ENCODE measurements around the gene UPP1. TPM values are rescaled to one million over a fixed set of nuclear protein-coding genes. Genes with fewer than 3 reads are reported as not detected.
"Not testable (repeated sequence)": the region's sequence is repeated elsewhere in the genome, so short reads cannot be mapped to it uniquely, and the experiment has no call there.

The UPP1 gene
- polyA plus RNA-seq, 1 donor: 11.8 TPM

- no peak for DNase-seq
These were observed 21.0 kb downstream of the UPP1 start for GRCh38 chr7:48109848-48110663.

GRCh38 chr7:48110868-48111267 lies 21.8 kb downstream of the UPP1 start:
- no peak for DNase-seq

GRCh38 chr7:48111596-48111995 lies 22.5 kb downstream of the UPP1 start:
- no peak for DNase-seq

DNA sequence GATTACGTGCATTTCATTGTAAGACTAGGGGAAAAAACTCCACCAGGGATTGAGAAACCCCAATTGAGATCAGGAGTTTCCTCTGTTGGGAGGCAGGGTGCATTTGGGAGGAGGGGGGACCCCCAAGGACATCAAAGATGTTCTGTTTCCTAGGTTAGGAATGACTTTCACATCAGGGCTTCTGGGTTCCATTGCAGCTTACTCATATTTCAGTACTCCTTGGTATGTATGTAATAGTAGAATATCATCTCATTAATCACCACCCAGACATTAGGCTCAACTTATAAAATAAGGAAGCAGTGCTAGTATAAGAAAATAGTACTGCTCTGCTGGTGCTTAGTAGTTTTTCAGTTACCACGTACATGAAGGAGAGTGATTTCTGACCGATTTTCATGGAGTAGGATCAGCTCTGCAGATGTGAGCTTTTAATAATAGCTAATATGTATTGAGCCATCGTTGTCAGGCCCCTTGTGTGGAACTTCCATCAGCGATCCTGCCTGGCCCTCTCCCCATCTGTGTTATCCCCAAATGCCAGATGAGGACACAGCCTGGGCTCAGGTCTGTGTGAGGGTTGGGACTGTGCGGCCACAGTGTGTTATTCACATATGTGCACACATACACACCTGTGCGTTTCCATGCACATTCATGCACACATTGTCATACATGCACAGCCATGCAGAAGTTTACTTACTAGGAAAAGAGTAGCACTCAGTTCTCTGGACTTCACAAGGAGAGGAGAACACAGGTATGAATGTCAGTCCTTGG lies 23.5 kb downstream of the UPP1 start:
- no peak for DNase-seq

DNA sequence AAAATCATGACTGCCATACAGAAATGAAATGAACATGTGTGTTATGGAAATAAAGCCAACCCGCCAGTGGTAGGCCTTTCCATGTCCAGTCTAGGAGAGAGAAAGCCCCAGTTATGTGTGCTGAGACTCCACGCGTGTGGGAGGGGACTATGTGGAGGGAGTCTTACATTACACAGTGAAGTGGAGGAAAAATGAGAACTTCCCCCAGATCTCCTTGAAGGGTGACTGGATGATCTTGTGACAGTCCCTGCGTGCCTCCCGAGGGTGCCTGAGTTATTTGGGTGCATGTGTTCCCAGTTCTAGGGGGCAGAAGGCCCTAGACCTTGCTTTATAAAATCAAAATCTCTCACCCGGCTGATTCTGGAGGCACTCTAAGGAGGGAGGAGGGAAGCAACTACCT lies 24.2 kb downstream of the UPP1 start:
- no peak for DNase-seq

- DNase-seq: no peak
These were observed 25.1 kb downstream of the UPP1 start for GRCh38 chr7:48114115-48114514.

GRCh38 chr7:48114589-48114988 lies 25.5 kb downstream of the UPP1 start:
- DNase-seq: no peak

DNA sequence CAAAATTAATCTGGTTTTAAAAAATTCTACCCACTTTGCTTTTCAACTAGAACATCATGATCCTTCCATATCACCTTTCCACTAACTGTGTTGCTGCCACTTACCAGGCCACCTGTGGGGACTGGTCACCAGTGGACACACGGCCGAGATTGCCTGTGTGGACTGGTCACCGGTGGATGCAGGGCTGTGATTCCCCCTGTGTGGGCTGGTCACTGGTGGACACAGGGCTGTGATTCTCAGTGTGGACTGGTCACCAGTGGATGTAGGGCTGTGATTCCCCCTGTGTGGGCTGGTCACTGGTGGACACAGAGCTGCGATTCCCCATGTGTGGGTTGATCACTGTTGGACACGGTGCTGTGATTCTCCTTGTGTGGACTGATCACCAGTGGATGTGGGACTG lies 27.0 kb downstream of the UPP1 start:
- DNase-seq: no peak

DNA sequence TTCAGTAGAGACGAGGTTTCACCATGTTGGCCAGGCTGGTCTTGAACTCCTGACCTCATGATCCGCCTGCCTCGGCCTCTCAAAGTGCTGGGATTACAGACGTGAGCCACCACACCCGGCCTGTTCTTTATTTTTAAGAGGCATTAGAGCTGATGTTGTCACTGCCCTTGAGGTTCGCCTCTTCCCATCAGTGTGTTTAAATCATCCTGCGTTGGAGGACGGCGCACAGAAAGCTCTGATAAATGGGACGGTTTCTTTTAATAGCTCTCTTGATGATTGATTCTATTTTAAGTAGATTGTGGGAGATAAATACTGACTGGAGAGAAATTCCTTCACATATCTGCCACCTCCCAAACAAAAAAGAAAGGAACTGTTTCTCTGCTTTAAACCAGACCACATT lies 29.0 kb downstream of the UPP1 start:
- no peak for DNase-seq

DNA sequence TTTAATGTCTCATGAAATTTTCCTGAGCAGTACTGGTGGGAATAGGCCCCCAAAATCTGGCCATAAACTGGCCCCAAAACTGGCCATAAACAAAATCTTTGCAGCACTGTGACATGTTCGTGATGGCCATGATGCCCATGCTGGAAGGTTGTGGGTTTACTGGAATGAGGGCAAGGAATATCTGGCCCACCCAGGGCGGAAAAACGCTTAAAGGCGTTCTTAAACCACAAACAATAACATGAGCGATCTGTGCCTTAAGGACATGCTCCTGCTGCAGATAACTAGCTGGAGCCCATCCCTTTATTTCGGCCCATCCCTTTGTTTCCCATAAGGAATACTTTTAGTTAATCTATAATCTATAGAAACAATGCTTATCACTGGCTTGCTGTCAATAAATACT lies 31.5 kb downstream of the UPP1 start:
- DNase-seq: not testable (repeated sequence)

DNA sequence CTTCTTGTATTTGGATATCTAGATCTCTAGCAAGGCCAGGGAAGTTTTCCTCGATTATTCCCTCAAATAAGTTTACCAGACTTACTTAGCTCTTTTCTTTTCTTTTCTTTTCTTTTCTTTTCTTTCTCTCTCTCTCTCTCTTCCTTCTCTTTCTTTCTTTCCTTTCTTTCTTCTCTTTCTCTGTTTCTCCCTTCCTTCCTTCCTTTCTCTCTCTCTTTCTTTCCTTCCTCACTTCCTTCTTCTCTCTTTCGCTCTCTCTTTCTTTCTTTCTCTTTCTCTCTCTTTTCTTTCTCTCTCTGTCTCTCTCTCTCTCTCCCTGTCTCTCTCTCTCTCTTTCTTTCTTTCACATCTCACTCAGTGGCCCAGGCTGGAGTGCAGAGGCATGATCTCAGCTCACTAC lies 37.0 kb downstream of the UPP1 start:
- DNase-seq: no peak

GRCh38 chr7:48130658-48131108 lies 41.6 kb downstream of the UPP1 start:
- DNase-seq: no peak

- no peak for DNase-seq
These were observed 43.7 kb downstream of the UPP1 start for GRCh38 chr7:48132792-48133191.

- DNase-seq: no peak
These were observed 50.4 kb downstream of the UPP1 start for GRCh38 chr7:48139459-48139858.

GRCh38 chr7:48140001-48140681 lies 51.1 kb downstream of the UPP1 start:
- no peak for DNase-seq

GRCh38 chr7:48141521-48141920 lies 52.5 kb downstream of the UPP1 start:
- DNase-seq: no peak

DNA sequence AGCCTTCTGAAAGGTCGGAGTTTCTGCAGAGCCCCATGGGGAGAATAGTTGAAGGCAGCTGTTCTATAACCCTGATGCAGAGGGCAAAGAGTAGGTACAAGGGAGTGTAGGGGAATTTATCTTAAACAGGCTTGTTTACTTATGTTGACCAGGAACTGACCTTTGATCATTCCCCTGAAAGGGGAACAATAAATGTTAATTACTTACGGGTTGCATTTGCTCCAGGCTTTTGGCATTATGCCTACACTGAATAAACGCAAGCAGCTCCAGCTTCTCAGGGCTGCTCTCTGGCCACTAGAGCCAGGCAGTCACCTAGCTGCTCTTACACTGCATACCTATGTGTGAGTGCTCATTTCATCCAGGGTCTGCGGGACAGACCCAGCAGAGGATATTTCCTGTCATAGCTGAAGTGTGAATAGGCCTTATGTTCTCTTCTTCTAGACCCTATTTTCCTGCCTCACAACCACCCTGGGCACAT lies 55.3 kb downstream of the UPP1 start:
- DNase-seq: no peak

DNA sequence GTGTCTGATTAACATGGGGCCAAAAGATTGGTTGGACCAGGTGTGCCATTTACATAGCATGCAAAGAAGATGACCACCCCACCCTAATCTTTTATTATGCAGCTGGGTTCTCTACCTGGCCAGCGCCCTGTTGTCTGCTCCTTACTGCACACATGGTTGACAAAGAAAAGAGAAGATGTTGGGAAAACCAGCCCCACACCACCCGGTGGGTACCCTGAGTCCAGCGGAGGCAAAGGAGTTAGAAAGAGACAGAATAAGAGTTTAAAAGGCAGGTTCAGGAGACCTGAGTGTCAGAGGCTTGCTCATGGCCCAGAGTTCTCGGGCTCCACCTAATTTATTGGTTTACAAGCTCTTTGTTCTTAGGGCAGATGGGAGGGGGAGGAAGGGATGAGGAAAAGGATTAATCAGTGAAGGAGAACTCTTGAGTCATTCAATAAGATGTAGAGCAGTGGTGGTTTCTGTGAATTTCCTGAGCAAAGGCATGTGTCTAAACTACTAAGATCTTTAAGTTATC lies 58.1 kb downstream of the UPP1 start:
- DNase-seq: no peak

DNA sequence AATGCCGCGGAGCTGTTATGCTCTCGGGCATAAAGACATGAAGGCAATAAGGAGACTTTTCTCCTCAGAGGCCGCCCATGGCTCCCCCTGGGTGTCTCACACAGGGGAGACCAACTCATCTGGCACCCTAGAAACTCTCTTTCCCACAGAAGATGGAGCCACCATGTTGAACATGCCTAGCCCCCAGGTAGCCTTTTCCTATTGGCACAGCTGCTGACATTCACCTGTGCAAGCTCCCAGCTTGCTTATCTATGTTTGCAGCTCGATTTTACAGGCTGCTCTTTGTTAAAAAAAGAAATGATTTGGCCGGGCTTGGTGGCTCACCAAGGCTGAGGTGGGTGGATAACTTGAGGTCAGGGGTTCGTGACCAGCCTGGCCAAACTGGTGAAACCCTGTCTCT lies 58.6 kb downstream of the UPP1 start:
- not testable (repeated sequence) for DNase-seq

GRCh38 chr7:48148311-48148710 lies 59.2 kb downstream of the UPP1 start:
- DNase-seq: no peak

DNA sequence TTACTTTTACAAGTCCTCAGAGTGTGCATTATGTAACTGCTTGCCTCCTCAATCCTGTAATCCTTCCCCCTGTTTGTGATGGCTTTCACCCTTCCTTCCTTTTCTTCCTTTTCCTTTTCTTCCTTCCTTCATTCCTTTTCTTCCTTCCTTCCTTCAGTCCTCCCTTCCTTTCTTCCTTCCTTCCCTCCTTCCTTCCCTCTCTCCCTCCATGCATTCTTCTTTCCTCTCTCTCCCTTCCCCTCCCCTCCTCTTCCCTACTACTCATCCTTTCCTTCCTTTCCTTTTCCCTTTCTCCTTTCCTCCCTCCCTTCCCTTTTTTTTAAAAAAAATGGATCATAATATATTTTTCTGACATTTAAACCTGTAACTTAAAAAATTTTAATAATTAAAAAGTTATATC lies 60.0 kb downstream of the UPP1 start:
- DNase-seq: no peak

GRCh38 chr7:48150086-48150485 lies 61.0 kb downstream of the UPP1 start:
- DNase-seq: no peak

All from left kidney (tissue), 2 donors.